ACC112 (cell line): ENCODE data around the gene MAD2L1.

ENCODE experiments used
- H2AFZ ChIP-seq: fragments of 200-600 bp; sonication (generic); one replicate; pipeline ENCODE4 v1.6.0; 2017; ENCODE audit warnings: antibody characterized with exemption, low read length; ENCODE audit not compliant: unreplicated experiment
- H3K27ac ChIP-seq: fragments of 200-600 bp; sonication (generic); 2 replicates; pipeline ENCODE4 v1.5.1; 2014; ENCODE audit warnings: low read depth, mild to moderate bottlenecking, antibody characterized with exemption, low read length, moderate library complexity
- H3K27me3 ChIP-seq: fragments of 200-600 bp; sonication (generic); 2 replicates; pipeline ENCODE4 v1.6.1; 2014; ENCODE audit warnings: mild to moderate bottlenecking, antibody characterized with exemption, low read length, moderate library complexity, mixed read lengths; ENCODE audit not compliant: insufficient read depth
- H3K36me3 ChIP-seq: fragments of 200-600 bp; sonication (generic); 2 replicates; pipeline ENCODE4 v1.6.1; 2016; ENCODE audit warnings: mild to moderate bottlenecking, antibody characterized with exemption, low read length, moderate library complexity, mixed read lengths; ENCODE audit not compliant: insufficient read depth
- H3K4me1 ChIP-seq: fragments of 200-600 bp; sonication (generic); one replicate; pipeline ENCODE4 v1.6.1; 2016; ENCODE audit warnings: low read length, mixed read lengths; ENCODE audit not compliant: insufficient read depth, unreplicated experiment, control insufficient read depth
- H3K4me3 ChIP-seq: fragments of 200-600 bp; sonication (generic); 2 replicates; pipeline ENCODE4 v1.5.1; 2014; ENCODE audit warnings: mild to moderate bottlenecking, low read depth, low read length
- H3K79me2 ChIP-seq: fragments of 200-600 bp; sonication (generic); one replicate; pipeline ENCODE4 v1.6.0; 2016; ENCODE audit warnings: low read length; ENCODE audit not compliant: control insufficient read depth, unreplicated experiment, insufficient read depth

The MAD2L1 gene

DNA sequence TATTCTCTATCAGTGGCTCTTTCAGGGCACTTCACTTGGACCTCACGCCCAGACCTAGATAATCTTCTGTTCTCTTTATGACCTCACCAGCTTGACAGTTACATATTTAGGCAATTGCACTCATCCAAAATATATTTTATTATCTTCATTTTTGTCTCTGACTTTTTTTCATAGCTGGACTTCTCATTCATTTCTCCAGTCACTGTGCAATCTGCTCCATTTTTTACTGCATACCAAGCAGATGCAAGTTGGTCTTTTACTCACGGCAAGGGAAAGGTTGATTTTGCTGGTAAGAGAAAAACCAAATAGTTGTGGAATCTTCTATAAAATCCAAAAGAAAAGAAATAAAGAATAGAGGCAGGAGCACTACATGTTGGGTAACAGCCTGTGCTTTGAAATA is 31.7 kb downstream of the MAD2L1 start:
- H3K79me2 ChIP-seq: no peaks in the 10 kb centered on the region
- H3K4me1 ChIP-seq: no peaks in the 10 kb centered on the region
- 0 out of 2 replicates have a peak, but pooled peaks cover 5% of the 10 kb centered on the region for H3K27me3 ChIP-seq
- no peaks in the 10 kb centered on the region for H3K36me3 ChIP-seq
- H3K27ac ChIP-seq: no peak overlapping the region
- no peak overlapping the region for H3K4me3 ChIP-seq
- H2AFZ ChIP-seq: no peak overlapping the region

DNA sequence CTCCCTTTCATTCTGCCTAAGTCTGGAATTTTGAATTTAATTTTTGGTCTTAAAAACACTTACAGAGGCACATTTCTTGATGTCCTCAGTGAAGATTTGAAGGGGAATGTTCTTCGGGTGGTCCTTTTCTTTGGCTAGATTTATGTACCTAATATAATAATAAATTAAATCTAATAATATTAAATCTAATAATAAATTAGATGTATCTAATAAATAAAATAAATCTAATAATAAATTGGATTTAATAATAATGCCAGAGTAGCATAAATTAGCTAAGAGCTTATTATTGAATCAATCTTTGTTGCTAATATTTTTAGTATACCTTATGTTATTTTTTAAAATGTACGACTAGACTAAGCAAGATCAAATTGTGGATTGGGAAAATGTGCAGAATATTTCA is 39.8 kb downstream of the MAD2L1 start:
- H3K4me1 ChIP-seq: no peaks in the 10 kb centered on the region
- H2AFZ ChIP-seq: no peak overlapping the region
- no peak overlapping the region for H3K27ac ChIP-seq
- no peaks in the 10 kb centered on the region for H3K79me2 ChIP-seq
- no peak overlapping the region for H3K4me3 ChIP-seq
- no peaks in the 10 kb centered on the region for H3K27me3 ChIP-seq
- no peaks in the 10 kb centered on the region for H3K36me3 ChIP-seq

DNA sequence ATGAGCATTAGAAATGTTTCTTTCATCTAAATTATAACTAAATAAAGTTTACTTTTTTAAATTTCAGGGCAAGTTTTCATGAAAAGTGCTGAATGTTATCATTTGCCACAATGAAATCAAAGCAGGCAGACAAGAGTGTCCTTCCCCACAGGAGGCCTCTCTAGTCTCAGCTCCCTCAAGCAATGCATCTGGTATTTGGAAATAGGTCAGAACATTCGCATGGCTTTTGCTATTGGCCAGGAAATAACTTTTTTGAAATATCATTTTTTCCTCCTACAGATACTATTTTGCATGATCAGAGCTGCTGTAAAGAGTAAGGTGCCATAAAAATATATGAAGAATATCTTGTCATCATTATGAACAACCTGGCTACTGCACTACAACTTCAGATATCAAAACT is 41.1 kb downstream of the MAD2L1 start:
- no peaks in the 10 kb centered on the region for H3K36me3 ChIP-seq
- H3K4me1 ChIP-seq: no peaks in the 10 kb centered on the region
- H3K4me3 ChIP-seq: no peak overlapping the region
- no peak overlapping the region for H3K27ac ChIP-seq
- H3K79me2 ChIP-seq: no peaks in the 10 kb centered on the region
- no peaks in the 10 kb centered on the region for H3K27me3 ChIP-seq
- H2AFZ ChIP-seq: no peak overlapping the region

DNA sequence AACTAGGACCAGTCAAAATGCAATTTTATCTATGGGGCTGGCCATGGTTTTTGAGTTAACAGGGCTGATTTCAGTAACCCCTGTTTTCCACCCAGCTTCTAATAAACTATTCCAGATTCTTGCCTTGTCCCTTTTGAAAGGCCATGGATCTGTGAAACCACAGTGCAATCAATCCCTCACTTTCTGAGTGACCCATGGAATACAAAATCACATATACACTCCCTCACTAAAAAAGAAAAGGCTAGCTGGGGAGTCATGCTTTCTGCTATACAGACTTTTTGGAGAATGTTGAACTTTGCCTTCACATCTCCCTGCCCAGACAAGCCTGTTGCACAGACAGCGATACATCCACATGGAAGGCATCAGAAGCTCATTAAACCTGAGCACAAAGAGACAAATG is 47.9 kb downstream of the MAD2L1 start:
- Histone ChIP-seq H3K4me1 (no peaks in the 10 kb centered on the region), H3K27ac (no peak overlapping the region), H2AFZ (no peak overlapping the region), H3K36me3 (no peaks in the 10 kb centered on the region), H3K4me3 (no peak overlapping the region), H3K79me2 (no peaks in the 10 kb centered on the region), H3K27me3 (no peaks in the 10 kb centered on the region)

DNA sequence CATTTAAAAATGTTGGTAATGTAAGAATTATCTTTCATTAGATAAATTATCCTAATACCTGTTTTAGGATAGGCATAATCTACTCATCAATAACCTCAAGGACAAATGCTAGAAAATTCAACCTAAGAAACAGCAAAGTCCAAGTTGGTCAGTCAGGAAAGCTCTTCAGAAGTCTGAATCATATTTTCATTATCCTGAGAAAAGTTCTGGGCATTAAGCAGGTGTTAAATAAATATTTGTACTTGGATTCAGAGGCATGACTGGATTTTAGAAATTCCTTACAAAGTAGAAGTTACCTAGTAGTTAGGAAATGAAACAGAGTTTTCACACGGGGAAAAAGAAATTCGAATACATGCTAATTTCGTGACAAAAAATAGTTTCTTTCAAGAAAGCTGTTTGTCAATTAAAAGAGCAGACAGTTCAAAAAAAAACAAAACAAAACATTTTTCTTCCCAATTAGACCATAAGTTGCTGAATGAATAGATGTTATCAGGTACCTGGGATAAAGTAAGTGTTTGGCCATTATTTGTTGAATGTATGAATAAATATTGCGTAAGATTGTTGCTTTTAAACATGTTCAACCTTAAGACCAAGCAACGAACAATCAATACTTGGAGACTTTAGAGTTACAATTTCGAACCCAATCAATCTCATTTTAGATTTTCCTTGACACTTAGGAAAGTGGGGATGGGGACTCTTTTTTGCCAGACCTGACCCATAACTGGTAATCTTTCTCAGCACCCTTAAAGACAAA is 48.5 kb downstream of the MAD2L1 start:
- Histone ChIP-seq H3K27ac (no peak overlapping the region), H3K4me3 (no peak overlapping the region), H3K79me2 (no peaks in the 10 kb centered on the region), H3K4me1 (no peaks in the 10 kb centered on the region), H2AFZ (no peak overlapping the region), H3K36me3 (no peaks in the 10 kb centered on the region), H3K27me3 (no peaks in the 10 kb centered on the region)

DNA sequence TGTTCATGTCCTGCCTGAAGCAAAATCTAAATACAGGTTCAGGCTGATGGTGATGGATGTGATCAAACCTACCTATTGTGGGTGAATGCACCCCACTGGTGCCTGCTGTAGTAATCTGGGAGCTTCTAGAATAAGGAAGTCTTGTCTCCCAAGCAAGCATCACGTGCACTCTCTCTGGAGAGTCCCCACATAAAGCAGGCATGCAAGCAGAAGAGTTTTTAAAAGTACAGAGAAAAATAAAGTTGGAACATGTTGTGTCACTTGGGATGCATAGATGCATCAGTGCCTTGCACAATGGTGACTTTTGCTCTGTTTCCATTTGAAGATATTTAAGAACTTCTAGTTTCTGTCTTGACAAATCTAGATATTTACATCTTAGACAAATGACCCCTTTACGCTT is 54.9 kb downstream of the MAD2L1 start:
- peaks cover 13% of the 10 kb centered on the region for H3K4me1 ChIP-seq

DNA sequence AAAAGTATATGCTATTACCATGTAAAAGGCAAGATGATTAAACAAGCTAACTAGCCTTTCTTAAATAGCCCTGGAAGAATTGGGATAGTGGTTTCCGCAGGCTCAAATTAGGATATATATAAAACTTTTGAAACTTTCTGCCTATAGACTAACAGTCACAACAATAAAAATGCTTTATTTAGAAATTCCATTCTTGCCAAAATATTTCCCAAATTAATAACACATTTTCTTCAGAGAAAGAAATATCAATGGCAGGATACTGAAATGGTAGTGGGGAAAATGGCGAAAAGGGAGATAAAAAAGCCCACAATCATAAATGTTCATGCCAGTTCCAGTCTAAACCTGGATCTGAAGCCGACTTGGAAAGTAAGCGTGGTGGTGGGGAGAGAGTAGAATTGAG is 56.0 kb downstream of the MAD2L1 start:
- no peaks in the 10 kb centered on the region for H3K79me2 ChIP-seq
- H3K27ac ChIP-seq: no peak overlapping the region
- no peaks in the 10 kb centered on the region for H3K27me3 ChIP-seq
- H2AFZ ChIP-seq: no peak overlapping the region
- no peak overlapping the region for H3K4me3 ChIP-seq
- no peaks in the 10 kb centered on the region for H3K36me3 ChIP-seq
- H3K4me1 ChIP-seq: peaks cover 13% of the 10 kb centered on the region

More for the DNA sequence above, 54.9 kb downstream of the MAD2L1 start:
- H3K36me3 ChIP-seq: no peaks in the 10 kb centered on the region
- no peak overlapping the region for H2AFZ ChIP-seq
- no peak overlapping the region for H3K4me3 ChIP-seq
- H3K27me3 ChIP-seq: no peaks in the 10 kb centered on the region
- no peaks in the 10 kb centered on the region for H3K79me2 ChIP-seq
- no peak overlapping the region for H3K27ac ChIP-seq

DNA sequence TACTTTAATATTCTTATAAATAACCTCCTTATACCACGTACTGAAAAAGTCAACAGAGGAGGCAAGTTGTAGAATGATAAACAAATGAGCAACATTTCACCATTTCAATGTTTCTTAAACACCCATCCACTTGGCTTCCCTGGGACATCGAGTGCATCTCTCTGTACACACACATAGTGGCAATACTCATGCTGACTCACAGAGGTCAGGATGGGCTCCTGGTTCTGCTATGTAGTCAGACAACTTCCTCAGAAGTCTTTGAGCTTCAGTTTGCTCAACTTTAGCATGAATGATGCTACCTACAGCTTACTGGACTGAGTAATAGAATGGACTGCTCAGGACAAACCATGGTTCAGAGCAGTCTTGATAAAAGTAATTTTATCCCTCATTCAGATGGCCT is 56.9 kb downstream of the MAD2L1 start:
- Histone ChIP-seq H2AFZ (no peak overlapping the region), H3K27ac (no peak overlapping the region), H3K27me3 (no peaks in the 10 kb centered on the region), H3K4me1 (peaks cover 13% of the 10 kb centered on the region), H3K4me3 (no peak overlapping the region), H3K36me3 (no peaks in the 10 kb centered on the region), H3K79me2 (no peaks in the 10 kb centered on the region)

DNA sequence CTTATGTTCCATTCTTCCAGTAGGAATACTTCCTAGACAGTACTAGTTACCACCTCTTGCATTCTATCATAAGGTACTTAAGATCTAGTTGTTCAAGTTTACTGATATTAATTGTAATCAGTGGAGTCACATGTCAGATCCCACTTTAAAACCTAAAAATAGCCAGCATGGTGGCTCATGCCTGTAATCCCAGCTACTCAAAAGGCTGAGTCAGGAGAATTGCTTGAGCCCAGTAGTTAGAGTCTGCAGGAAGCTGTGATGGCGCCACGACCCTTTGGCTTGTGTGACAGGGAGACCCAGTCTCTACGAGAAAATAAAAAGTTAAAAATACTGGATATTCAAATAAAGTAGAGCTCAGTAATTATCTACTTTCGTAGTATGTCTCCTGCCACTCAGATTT is 57.7 kb downstream of the MAD2L1 start:
- H3K36me3 ChIP-seq: no peaks in the 10 kb centered on the region
- H3K79me2 ChIP-seq: no peaks in the 10 kb centered on the region
- H2AFZ ChIP-seq: no peak overlapping the region
- no peak overlapping the region for H3K27ac ChIP-seq
- no peaks in the 10 kb centered on the region for H3K27me3 ChIP-seq
- H3K4me1 ChIP-seq: peaks cover 13% of the 10 kb centered on the region
- no peak overlapping the region for H3K4me3 ChIP-seq

DNA sequence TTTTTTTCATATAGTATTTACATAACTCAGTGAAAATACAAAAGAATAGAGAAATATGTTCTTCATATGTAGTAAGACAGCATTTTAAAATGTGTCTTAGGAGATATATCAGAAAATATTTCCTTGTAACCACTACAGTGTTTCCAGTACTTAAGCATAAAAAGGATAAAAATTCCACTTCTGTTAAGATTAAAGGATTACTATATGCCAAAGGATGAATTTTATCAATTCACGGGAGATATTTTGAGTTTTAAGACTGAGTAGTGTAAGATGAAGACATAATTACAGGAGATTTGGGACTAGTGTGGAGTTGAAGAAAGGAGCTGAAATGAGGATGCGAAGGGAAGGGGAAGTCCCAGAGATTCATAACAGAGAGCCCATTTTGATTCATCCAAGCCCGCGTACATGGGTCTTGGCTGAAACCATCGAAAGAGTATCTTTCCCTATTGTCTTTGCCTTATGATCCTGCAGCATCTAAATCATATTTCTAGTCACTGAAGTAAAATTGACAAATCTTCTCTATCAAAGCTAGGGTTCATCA is 58.7 kb downstream of the MAD2L1 start:
- no peaks in the 10 kb centered on the region for H3K79me2 ChIP-seq
- H3K4me1 ChIP-seq: peaks cover 13% of the 10 kb centered on the region
- no peak overlapping the region for H3K27ac ChIP-seq
- H3K36me3 ChIP-seq: no peaks in the 10 kb centered on the region
- H2AFZ ChIP-seq: no peak overlapping the region
- H3K27me3 ChIP-seq: no peaks in the 10 kb centered on the region
- H3K4me3 ChIP-seq: no peak overlapping the region

DNA sequence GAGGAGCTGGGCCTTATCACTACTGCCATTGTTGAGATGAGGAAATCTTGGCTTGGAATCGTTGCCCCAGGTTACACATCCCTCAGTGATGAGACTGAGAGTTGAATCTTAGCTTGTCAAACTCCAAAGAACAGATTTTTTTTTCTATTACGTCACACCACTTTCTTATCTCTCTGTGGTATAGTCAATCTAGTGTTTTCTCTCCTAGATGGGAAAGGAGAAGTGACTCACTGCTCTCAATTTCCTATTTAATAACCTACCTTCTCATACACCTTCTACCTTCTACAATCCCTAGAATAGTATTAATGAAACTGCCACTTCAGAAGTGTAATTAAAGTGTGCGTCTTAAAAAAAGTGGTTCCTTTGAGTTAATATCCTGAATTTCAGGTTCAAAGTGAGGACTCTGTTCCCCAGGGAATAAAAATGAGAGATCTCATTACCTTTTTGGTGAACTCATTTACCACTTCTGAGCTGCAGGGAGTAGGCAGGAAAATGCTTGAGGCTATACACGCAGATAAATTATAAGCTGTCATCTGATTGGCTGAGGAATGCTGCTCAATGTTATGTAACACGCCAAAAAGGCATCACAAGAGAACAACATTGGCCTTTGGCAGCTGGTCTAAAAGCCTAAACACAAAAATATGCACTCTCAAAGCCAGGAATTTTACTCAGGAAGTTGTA is 59.3 kb downstream of the MAD2L1 start:
- no peaks in the 10 kb centered on the region for H3K36me3 ChIP-seq
- H3K27me3 ChIP-seq: no peaks in the 10 kb centered on the region
- H3K4me3 ChIP-seq: no peak overlapping the region
- H2AFZ ChIP-seq: peak overlapping the region; percentile 7
- no peaks in the 10 kb centered on the region for H3K79me2 ChIP-seq
- peak overlapping the region; percentile 74 for H3K27ac ChIP-seq
- peaks cover 13% of the 10 kb centered on the region for H3K4me1 ChIP-seq
